Activated CD4-positive, alpha-beta T cell treated with anti-CD3 and anti-CD28 coated beads, Interleukin-2, amount 50 U/mL, for 16 hours (primary cell): ENCODE data around the gene INPP5D.
A peak's percentile ranks its signal among the peaks of the same experiment; 100 is the strongest.

ENCODE experiments used
- DNase-seq: peaks from one replicate; pipeline ENCODE4 v3.0.0-alpha.2; 2020

Gene INPP5D

DNA sequence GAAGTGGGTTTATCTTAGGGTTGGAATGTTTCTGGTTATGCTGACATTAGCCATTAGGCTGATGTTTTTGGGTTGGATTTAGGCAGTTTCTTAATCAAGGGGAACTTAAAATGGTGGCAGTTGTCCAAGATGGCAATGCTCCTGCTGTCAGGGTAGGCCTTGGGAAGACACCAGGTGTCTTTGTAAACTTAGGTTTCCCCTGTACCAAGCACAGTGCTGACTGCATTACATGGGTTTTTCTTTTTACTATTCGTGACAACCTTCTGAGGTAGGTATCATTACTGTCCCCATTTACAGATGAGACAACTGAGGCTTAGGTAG, 190.8 kb downstream of the INPP5D start:
- no peak for DNase-seq

DNA sequence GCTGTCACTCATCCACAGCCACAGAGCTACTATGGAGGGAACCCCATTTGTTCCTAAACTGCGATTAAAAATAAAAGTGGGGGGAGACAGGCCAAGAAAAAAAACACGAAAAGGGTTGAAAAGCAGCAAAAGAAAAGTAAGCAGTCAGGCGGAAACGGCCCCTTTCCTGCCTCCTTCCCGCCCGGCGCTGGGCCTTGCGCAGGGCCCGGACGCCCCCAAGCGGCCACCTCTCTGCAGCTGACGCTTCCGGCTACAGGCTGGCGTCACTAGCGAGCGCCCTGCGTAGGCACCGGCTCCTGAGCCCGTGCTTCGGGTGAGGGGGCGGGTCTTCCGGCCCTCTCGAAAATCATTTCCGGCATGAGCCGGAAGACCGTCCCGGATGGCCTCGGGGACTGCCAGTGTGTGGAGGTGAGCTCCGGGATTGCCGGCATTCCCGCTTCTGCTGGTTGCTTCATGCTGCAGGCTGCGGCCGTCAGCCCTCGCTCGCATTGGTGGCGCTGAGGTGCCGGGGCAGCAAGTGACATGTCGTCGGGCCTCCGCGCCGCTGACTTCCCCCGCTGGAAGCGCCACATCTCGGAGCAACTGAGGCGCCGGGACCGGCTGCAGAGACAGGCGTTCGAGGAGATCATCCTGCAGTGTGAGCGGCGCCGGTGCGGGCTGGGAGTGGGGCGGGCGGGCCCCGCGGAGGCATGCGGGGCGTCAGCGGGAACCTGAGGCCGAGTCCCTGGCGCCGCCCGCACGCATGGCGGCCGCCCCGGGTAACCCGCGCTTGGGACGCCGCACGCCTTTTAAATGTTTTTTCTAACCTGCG, 191.4 kb downstream of the INPP5D start, which contains the start of gene ATG16L1:
Gene ATG16L1, plus strand, starts transcription at position 368 of the 811 bp plus-strand sequence. Its CDS starts 155 bp downstream, at position 523.
- DNase-seq: peak; percentile 97

DNA sequence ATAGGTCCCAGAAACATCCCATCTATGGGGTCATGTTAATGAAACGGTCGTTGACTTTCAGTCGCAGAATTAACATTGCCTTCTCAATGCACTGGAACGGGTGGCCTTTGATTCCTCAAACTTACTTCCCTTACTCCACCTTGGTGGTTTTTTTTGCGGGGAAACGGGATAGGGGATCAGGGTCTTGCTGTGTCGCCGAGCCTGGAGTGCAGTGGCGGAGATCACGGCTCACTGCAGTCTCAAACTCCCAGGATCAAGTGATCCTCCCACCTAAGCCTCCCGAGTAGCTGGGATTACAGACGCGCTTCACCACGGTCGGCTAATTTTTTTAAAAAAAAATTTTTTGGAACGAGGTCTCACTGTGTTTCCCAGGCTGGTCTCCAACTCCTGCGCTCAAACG, 192.1 kb downstream of the INPP5D start:
- no peak for DNase-seq

DNA sequence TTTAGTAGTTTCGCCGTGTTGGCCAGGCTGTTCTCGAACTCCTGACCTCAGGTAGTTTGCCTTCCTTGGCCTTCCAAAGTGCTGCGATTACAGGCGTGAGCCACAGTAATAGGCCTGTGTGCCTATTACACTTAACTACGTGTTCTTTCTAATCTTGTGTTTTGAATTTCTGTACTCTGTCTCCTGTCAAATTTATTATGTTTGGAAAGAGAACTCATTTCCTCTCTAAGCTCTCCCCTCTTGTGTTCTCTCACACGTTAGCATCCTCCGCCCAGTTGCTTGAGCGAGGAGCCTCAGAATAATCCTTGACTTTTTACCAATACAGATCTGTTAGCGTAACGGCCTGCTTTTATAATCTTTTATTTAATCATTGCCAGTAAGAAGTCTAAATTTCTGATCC, 195.0 kb downstream of the INPP5D start:
- DNase-seq: no peak

DNA sequence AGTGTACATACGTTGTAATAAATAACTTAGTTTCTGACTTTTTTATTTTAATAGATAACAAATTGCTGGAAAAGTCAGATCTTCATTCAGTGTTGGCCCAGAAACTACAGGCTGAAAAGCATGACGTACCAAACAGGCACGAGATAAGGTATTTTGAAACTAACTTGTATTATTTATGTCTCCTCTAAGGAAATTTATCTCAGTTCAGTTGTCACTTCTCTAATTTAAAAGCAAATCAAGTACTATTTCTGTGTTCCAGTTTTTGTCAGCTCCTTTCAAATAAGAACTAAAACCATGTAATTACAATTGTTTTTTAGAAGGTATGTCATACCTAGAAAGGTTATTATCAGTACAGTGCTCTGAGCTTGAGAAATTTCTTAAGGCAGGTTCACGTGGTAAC, 195.9 kb downstream of the INPP5D start:
- DNase-seq: no peak
